Mesothelial cell of epicardium (in vitro differentiated cells): ENCODE data around the gene RPRML. TPM values are rescaled to one million over a fixed set of nuclear protein-coding genes. Genes with fewer than 3 reads are reported as not detected.

Experiments used
- DNase-seq, 2 experiments: peaks; one replicate each; pipeline ENCODE4 v3.0.0; 2021; ENCODE audit warnings: low spot score in 2 of 2; ENCODE audit not compliant: unreplicated experiment in 2 of 2
- H3K27ac Mint-ChIP-seq: 2 replicates; pipeline ENCODE4 v1.8.0; 2021; ENCODE audit warnings: mixed read lengths
- H3K27me3 Mint-ChIP-seq: 2 replicates; pipeline ENCODE4 v1.8.0; 2021; ENCODE audit warnings: low read depth, mixed read lengths
- H3K36me3 Mint-ChIP-seq: 2 replicates; pipeline ENCODE4 v1.8.0; 2021; ENCODE audit warnings: mixed read lengths
- H3K4me1 Mint-ChIP-seq: 2 replicates; pipeline ENCODE4 v1.8.0; 2021; ENCODE audit warnings: mixed read lengths
- H3K4me3 Mint-ChIP-seq: 2 replicates; pipeline ENCODE4 v1.8.0; 2021; ENCODE audit warnings: mild to moderate bottlenecking, moderate library complexity, mixed read lengths
- H3K9me3 Mint-ChIP-seq: 2 replicates; pipeline ENCODE4 v1.8.0; 2021; ENCODE audit warnings: mixed read lengths
- CTCF ChIP-seq: fragments of 200-600 bp; sonication (generic); IDR thresholded peaks from one replicate; pipeline ENCODE4 v1.5.0; 2021; ENCODE audit warnings: antibody characterized with exemption; ENCODE audit not compliant: unreplicated experiment
- total RNA-seq: library from RNA; stranded (reverse); gene quantifications from 3 replicates; pipeline ENCODE4 v1.2.1, GENCODE V29; 2021

The RPRML gene
- total RNA-seq, 1 donor from 2014 or later = not detected

GRCh38 chr17:46977750-46978488, 1.1 kb downstream of the RPRML start:
- DNase-seq = no peak
- TF ChIP-seq CTCF = no peak
- Mint-ChIP-seq H3K27ac (no peak overlapping the region), H3K36me3 (no peaks in the 10 kb centered on the region), H3K4me1 (peaks cover 9% of the 10 kb centered on the region), H3K4me3 (peak overlapping the region; percentile 78), H3K9me3 (no peaks in the 10 kb centered on the region), H3K27me3 (peaks cover 80% of the 10 kb centered on the region)

- DNase-seq = peak in 1 of 2 experiments; percentile 54
- TF ChIP-seq CTCF = peak; percentile 17
- Mint-ChIP-seq H3K4me1 (peaks cover 9% of the 10 kb centered on the region), H3K27ac (no peak overlapping the region), H3K27me3 (peaks cover 78% of the 10 kb centered on the region), H3K36me3 (no peaks in the 10 kb centered on the region), H3K4me3 (peak overlapping the region; percentile 78), H3K9me3 (no peaks in the 10 kb centered on the region)
Measured at GRCh38 chr17:46977348-46977747, 1.7 kb downstream of the RPRML start.

- TF ChIP-seq CTCF = no peak
- no peaks in the 10 kb centered on the region for H3K9me3 Mint-ChIP-seq
- DNase-seq = no peak
- H3K36me3 Mint-ChIP-seq = no peaks in the 10 kb centered on the region
- H3K4me1 Mint-ChIP-seq = peaks cover 9% of the 10 kb centered on the region
- H3K27ac Mint-ChIP-seq = no peak overlapping the region
- no peak overlapping the region for H3K4me3 Mint-ChIP-seq
- H3K27me3 Mint-ChIP-seq = peaks cover 72% of the 10 kb centered on the region
Measured at GRCh38 chr17:46976626-46977270, 2.3 kb downstream of the RPRML start.

GRCh38 chr17:46975287-46975686, 3.8 kb downstream of the RPRML start:
- no peaks in the 10 kb centered on the region for H3K9me3 Mint-ChIP-seq
- peaks cover 61% of the 10 kb centered on the region for H3K27me3 Mint-ChIP-seq
- no peak for DNase-seq
- no peak overlapping the region for H3K4me3 Mint-ChIP-seq
- no peak for TF ChIP-seq CTCF
- no peak overlapping the region for H3K27ac Mint-ChIP-seq
- H3K36me3 Mint-ChIP-seq = no peaks in the 10 kb centered on the region
- H3K4me1 Mint-ChIP-seq = peaks cover 9% of the 10 kb centered on the region

GRCh38 chr17:46974086-46974485, 5.0 kb downstream of the RPRML start:
- DNase-seq = no peak
- Mint-ChIP-seq H3K4me3 (no peak overlapping the region), H3K4me1 (peaks cover 7% of the 10 kb centered on the region), H3K27ac (no peak overlapping the region), H3K9me3 (no peaks in the 10 kb centered on the region), H3K36me3 (no peaks in the 10 kb centered on the region), H3K27me3 (peaks cover 50% of the 10 kb centered on the region)
- no peak for TF ChIP-seq CTCF
